HCT116 (cell line): ENCODE measurements around the gene THOC6.

Experiments
- CTCF ChIP-seq, 3 experiments: fragments of 200-600 bp in 1 of 3; sonication (generic) in 1 of 3; IDR thresholded peaks in 2 of 3; conservative IDR thresholded peaks in 1 of 3; 2 replicates each; pipeline ENCODE4 v1.5.1; 2012 to 2017; ENCODE audit warnings: low read depth in 2 of 3, low read length in 2 of 3, antibody characterized with exemption in 1 of 3, borderline replicate concordance in 1 of 3, control low read depth in 1 of 3, mild to moderate bottlenecking in 1 of 3, mixed read lengths in 1 of 3, mixed run types in 1 of 3, moderate library complexity in 1 of 3; ENCODE audit not compliant: insufficient read depth in 1 of 3
- POLR2AphosphoS5 ChIP-seq: IDR thresholded peaks from 2 replicates; pipeline ENCODE4 v1.6.1; 2011; ENCODE audit warnings: mild to moderate bottlenecking, low read depth, low read length, moderate library complexity

- TF ChIP-seq CTCF (IDR thresholded peaks at IDR 0.05 in 2 of 3, conservative IDR thresholded peaks at IDR 0.05 in 1 of 3; ENCODE audit: borderline replicate concordance in 1 of 3, insufficient read depth in 1 of 3, low read depth in 2 of 3, low read length in 2 of 3) (no peak), POLR2AphosphoS5 (no peak)
Measured at GRCh38 chr16:3035289-3035971, 11.6 kb downstream of the THOC6 start.
